ENCODE measurements around the gene SNAPC2. TPM values are rescaled to one million over a fixed set of nuclear protein-coding genes. Genes with fewer than 3 reads are reported as not detected.

SNAPC2 gene
- total RNA-seq, 1 donor from 2014 or later, result 15.2 TPM

GRCh38 chr19:7931221-7932061 lies 11.3 kb downstream of the SNAPC2 start:
- Mint-ChIP-seq H3K9me3 (ENCODE audit: unreplicated experiment) (no peaks in the 10 kb centered on the region), H3K27me3 (ENCODE audit: low read depth, unreplicated experiment) (no peaks in the 10 kb centered on the region), H3K4me3 (ENCODE audit: unreplicated experiment) (no peak overlapping the region), H3K36me3 (ENCODE audit: low read depth, unreplicated experiment) (peaks cover 8% of the 10 kb centered on the region), H3K4me1 (ENCODE audit: low read depth, unreplicated experiment) (peaks cover 12% of the 10 kb centered on the region), H3K27ac (ENCODE audit: unreplicated experiment) (no peak overlapping the region)
- no peaks in the 10 kb centered on the region for H3K27me3 ChIP-seq (ENCODE audit: insufficient read depth, low read length)
- no peak overlapping the region for H3K4me2 ChIP-seq (ENCODE audit: low read length)
- peaks cover 28% of the 10 kb centered on the region for H3K4me1 ChIP-seq (ENCODE audit: insufficient read depth, low read length)
- no peak overlapping the region for H3K4me3 ChIP-seq (ENCODE audit: insufficient read depth, low read depth, low read length)
- H4K20me1 ChIP-seq (ENCODE audit: insufficient read depth, low read length), result peaks cover 16% of the 10 kb centered on the region
- no peak for FAIRE-seq
- H3K27ac ChIP-seq (ENCODE audit: low read depth, low read length), result no peak overlapping the region
- H3K79me2 ChIP-seq (ENCODE audit: insufficient read depth, low read length), result no peaks in the 10 kb centered on the region
- H3K9me3 ChIP-seq (ENCODE audit: insufficient read depth, low read depth, low read length), result no peaks in the 10 kb centered on the region
- H3K36me3 ChIP-seq (ENCODE audit: insufficient read depth, low read length), result peaks cover 9% of the 10 kb centered on the region
- no peak overlapping the region for H3K9ac ChIP-seq (ENCODE audit: low read length)
- no peak overlapping the region for H2AFZ ChIP-seq (ENCODE audit: low read depth, low read length)
- TF ChIP-seq CTCF (IDR thresholded peaks at IDR 0.05; ENCODE audit: insufficient read depth, low read depth, low read length) (no peak), EZH2 (IDR thresholded peaks at IDR 0.05; ENCODE audit: insufficient read depth, low read length) (no peak)
- DNase-seq (ENCODE audit: low read depth), result no peak

- no peak for TF ChIP-seq EZH2 (IDR thresholded peaks at IDR 0.05; ENCODE audit: insufficient read depth, low read length)
- no peak for TF ChIP-seq CTCF (IDR thresholded peaks at IDR 0.05; ENCODE audit: insufficient read depth, low read depth, low read length)
- FAIRE-seq (no peak), DNase-seq (ENCODE audit: low read depth) (no peak)
- Histone ChIP-seq H3K79me2 (ENCODE audit: insufficient read depth, low read length) (no peaks in the 10 kb centered on the region), H3K4me2 (ENCODE audit: low read length) (no peak overlapping the region), H3K27me3 (ENCODE audit: insufficient read depth, low read length) (no peaks in the 10 kb centered on the region), H2AFZ (ENCODE audit: low read depth, low read length) (no peak overlapping the region), H3K27ac (ENCODE audit: low read depth, low read length) (no peak overlapping the region), H3K9me3 (ENCODE audit: insufficient read depth, low read depth, low read length) (no peaks in the 10 kb centered on the region), H3K36me3 (ENCODE audit: insufficient read depth, low read length) (peaks cover 12% of the 10 kb centered on the region), H3K4me1 (ENCODE audit: insufficient read depth, low read length) (peaks cover 26% of the 10 kb centered on the region), H3K9ac (ENCODE audit: low read length) (no peak overlapping the region), H4K20me1 (ENCODE audit: insufficient read depth, low read length) (peaks cover 16% of the 10 kb centered on the region), H3K4me3 (ENCODE audit: insufficient read depth, low read depth, low read length) (no peak overlapping the region)
- Mint-ChIP-seq H3K9me3 (ENCODE audit: unreplicated experiment) (no peaks in the 10 kb centered on the region), H3K4me3 (ENCODE audit: unreplicated experiment) (no peak overlapping the region), H3K27ac (ENCODE audit: unreplicated experiment) (no peak overlapping the region), H3K4me1 (ENCODE audit: low read depth, unreplicated experiment) (peaks cover 11% of the 10 kb centered on the region), H3K36me3 (ENCODE audit: low read depth, unreplicated experiment) (peaks cover 7% of the 10 kb centered on the region), H3K27me3 (ENCODE audit: low read depth, unreplicated experiment) (no peaks in the 10 kb centered on the region)
Measured at GRCh38 chr19:7932276-7932929, 12.3 kb downstream of the SNAPC2 start.

Data from astrocyte (in vitro differentiated cells and primary cell).